ENCODE measurements around the gene MAPKAPK3.

Gene MAPKAPK3

GRCh38 chr3:50695031-50695430 is 78.1 kb downstream of the MAPKAPK3 start:
- in situ Hi-C loops (cut with HindIII; ENCODE audit: low sequenced_read_pairs), result no loop called here
- no peak for DNase-seq (ENCODE audit: low read depth, low spot score)
- no peak for TF ChIP-seq CTCF (IDR thresholded peaks at IDR 0.05; ENCODE audit: low read depth, low read length)

GRCh38 chr3:50696276-50696675 is 79.3 kb downstream of the MAPKAPK3 start:
- no peak overlapping the region for H3K4me3 ChIP-seq (ENCODE audit: low read depth, low read length)
- in situ Hi-C loops (cut with HindIII; ENCODE audit: low sequenced_read_pairs), result no loop called here
- no peak for TF ChIP-seq CTCF (IDR thresholded peaks at IDR 0.05; ENCODE audit: low read depth, low read length)
- no peak for DNase-seq (ENCODE audit: low read depth, low spot score)

More at GRCh38 chr3:50695031-50695430, 78.1 kb downstream of the MAPKAPK3 start:
- no peak overlapping the region for H3K4me3 ChIP-seq (ENCODE audit: low read depth, low read length)

- DNase-seq (ENCODE audit: low read depth, low spot score), result no peak
- in situ Hi-C loops (cut with HindIII; ENCODE audit: low sequenced_read_pairs), result no loop called here
- no peak overlapping the region for H3K4me3 ChIP-seq (ENCODE audit: low read depth, low read length)
- TF ChIP-seq CTCF (IDR thresholded peaks at IDR 0.05; ENCODE audit: low read depth, low read length), result no peak
Observed at GRCh38 chr3:50698269-50698668, 81.3 kb downstream of the MAPKAPK3 start.
